GM12873 (cell line): ENCODE data around the gene CRHR2.

Experiments
- TF ChIP-seq, protein P1 (sequence below): IDR thresholded peaks from 2 replicates; pipeline ENCODE4 v1.5.1; 2012; ENCODE audit warnings: low read depth, mild to moderate bottlenecking, moderate library complexity, low read length, control low read depth; ENCODE audit not compliant: insufficient read depth; ENCODE audit errors: missing control alignments

CRHR2 gene

DNA sequence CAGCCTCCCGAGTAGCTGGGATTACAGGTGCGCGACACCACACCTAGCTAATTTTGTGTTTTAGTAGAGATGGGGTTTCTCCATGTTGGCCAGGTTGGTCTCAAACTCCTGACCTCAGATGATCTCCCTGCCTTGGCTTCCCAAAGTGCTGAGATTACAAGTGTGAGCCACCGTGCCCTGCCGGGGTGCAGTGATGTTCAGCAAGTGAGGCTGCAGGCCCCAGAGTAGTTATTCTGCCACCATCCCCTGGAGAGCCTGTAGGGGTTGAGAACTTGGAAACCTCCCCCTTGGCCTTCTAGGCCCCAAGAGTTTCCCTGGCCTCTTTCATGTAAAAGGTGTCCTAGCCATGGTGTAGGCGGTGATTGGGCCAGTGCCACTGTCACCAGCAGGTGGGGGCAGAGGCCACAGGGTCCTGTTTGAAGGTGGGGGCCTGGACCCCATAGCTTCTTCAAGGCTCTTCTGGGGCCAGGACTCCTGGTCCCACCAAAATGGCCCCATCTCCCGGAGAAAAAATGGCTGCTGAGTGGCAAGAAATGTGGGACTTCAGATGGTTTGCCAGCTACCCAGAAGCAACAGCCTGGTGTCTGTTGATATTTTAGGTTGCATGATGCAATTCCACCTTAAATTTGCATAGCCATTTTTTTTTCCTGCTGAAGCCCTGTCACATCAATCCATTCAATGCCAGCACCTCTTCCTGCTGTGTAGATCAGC, 44.2 kb upstream of the CRHR2 start:
- TF ChIP-seq, protein P1, sequence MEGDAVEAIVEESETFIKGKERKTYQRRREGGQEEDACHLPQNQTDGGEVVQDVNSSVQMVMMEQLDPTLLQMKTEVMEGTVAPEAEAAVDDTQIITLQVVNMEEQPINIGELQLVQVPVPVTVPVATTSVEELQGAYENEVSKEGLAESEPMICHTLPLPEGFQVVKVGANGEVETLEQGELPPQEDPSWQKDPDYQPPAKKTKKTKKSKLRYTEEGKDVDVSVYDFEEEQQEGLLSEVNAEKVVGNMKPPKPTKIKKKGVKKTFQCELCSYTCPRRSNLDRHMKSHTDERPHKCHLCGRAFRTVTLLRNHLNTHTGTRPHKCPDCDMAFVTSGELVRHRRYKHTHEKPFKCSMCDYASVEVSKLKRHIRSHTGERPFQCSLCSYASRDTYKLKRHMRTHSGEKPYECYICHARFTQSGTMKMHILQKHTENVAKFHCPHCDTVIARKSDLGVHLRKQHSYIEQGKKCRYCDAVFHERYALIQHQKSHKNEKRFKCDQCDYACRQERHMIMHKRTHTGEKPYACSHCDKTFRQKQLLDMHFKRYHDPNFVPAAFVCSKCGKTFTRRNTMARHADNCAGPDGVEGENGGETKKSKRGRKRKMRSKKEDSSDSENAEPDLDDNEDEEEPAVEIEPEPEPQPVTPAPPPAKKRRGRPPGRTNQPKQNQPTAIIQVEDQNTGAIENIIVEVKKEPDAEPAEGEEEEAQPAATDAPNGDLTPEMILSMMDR = peak; percentile 9

DNA sequence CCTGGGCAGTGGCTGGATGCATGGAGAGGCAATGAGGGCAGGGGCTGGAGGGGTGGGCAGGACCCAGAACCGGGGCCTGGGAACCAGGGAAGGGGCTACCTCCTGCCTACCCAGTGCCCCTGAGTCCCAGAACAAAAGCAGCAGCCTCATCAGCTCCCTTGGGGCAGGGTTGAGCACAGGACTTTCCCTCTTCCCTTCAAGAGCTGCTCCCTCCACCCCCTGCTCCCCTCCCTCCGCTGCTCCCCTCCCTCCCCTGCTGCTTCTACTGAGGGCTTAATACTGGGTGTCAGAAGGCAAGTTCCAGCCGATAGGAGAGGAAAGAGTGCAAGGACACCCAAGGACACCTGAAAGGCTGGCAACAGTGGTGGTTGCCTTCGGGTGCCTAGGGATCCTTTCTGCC, 41.5 kb upstream of the CRHR2 start:
- TF ChIP-seq, protein P1 = no peak

DNA sequence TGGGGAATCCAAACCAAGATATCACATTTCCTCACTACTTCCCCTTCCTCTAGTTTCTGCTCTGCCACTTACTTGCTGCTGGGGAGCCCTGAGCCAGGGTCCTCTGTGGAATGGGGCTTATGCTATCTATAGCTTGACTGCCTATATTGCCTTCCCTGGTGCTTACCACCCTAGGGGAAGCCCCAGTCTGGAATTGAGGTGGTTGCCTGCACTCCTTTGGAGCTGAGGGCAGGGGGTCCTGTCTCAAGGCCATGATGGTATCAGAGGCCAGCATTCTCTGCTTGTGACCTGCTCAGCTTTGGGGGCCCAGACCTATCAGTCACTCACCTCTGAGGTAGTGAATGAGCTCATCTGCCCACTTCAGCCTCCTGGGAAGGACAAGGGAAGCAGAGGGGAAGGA, 40.4 kb upstream of the CRHR2 start:
- TF ChIP-seq, protein P1 = no peak

- TF ChIP-seq, protein P1 = no peak
Measured at GRCh38 chr7:30722187-30722586, 39.9 kb upstream of the CRHR2 start.

GRCh38 chr7:30721211-30721610, 39.0 kb upstream of the CRHR2 start:
- TF ChIP-seq, protein P1 = no peak

- TF ChIP-seq, protein P1 = no peak
Measured at GRCh38 chr7:30717181-30717580, 34.9 kb upstream of the CRHR2 start.

DNA sequence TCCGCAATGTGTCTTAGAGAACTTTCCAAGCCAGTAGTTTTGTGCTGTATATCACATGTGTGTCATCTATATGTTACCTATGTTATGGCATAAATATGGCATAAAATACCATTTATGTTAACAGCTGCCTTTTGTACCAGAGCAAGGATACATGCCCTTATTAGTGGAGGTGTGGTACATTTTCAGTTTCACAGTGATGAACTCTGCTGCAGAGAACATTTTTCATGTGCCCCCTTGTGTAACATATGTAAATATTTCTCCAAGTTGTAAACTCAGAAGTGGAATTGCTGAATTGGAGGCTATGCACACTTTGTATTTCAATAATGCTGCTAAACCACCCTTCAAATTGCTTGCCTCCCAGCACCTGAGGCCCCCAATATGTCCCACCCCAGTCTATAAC, 31.9 kb upstream of the CRHR2 start:
- TF ChIP-seq, protein P1 = no peak

DNA sequence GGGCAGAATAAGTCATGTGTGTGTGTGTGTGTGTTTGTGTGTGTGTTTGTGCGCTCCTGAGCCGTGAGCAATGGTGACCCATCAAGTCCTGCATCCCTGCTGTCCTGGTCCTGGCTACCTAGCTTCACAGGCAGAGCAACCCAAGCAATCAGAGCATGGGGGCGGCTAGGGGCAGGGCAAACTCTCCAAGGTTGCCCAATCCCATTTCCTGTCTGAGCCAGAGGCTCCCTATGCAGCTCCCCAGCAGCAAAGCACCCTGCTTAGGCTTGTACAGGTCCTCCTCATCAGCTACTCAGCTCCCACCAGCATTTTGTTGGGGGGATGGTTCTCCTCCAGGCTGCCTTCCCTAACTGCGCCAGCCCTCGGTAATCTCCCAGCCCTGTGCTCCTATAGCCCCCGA, 31.1 kb upstream of the CRHR2 start:
- TF ChIP-seq, protein P1 = no peak
